Measurements from ENCODE around the gene RAPGEF2.

DNA sequence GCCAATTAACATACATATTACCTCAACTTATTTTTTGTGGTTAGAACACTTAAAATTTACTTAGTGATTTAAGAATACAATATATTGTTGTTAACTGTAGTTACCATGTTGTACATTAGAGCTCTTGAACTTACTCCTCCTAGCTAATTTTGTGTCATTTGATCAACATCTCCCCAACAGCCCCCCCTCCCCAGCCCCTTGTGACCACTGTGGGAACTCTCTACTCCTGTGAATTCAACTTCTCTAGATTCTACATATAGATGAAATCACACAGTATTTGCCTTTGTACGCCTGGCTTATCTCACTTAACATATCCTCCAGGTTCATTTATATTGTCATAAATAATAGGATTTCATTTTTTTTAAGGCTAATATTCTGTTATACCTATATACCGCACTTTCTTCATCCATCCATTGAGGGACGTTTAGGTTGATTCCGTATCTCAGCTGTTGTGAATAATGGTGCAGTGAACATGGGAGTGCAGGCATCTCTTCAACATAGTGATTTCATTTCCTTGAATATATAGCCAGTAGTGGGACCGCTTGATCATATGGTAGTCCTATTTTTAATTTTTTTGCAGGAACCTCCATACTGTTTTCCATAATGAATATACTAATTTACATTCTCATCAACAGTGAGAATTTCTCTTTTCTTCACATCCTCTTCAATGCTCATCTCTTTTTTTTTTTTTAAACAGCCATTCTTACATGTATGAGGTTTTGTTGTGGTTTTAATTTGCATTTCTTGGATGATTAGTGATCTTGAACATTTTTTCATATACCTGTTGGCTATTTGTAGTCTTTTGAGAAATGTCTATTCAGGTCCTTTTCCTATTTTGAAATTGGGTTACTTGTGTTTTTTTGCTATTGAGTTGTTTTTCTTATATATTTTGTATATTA lies 66.8 kb downstream of the RAPGEF2 start:
- TF ChIP-seq, protein P1, sequence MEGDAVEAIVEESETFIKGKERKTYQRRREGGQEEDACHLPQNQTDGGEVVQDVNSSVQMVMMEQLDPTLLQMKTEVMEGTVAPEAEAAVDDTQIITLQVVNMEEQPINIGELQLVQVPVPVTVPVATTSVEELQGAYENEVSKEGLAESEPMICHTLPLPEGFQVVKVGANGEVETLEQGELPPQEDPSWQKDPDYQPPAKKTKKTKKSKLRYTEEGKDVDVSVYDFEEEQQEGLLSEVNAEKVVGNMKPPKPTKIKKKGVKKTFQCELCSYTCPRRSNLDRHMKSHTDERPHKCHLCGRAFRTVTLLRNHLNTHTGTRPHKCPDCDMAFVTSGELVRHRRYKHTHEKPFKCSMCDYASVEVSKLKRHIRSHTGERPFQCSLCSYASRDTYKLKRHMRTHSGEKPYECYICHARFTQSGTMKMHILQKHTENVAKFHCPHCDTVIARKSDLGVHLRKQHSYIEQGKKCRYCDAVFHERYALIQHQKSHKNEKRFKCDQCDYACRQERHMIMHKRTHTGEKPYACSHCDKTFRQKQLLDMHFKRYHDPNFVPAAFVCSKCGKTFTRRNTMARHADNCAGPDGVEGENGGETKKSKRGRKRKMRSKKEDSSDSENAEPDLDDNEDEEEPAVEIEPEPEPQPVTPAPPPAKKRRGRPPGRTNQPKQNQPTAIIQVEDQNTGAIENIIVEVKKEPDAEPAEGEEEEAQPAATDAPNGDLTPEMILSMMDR (IDR thresholded peaks at IDR 0.05 in 8 of 11, conservative IDR thresholded peaks at IDR 0.05 in 3 of 11) = no peak
- no peak for TF ChIP-seq POLR2A (IDR thresholded peaks at IDR 0.05)
- TF ChIP-seq POLR2AphosphoS5 (IDR thresholded peaks at IDR 0.05) = no peak

Data from spleen (tissue), 7 donors.